SK-N-MC (cell line): ENCODE measurements around the gene KLKB1.
"Not testable (repeated sequence)": the region's sequence is repeated elsewhere in the genome, so short reads cannot be mapped to it uniquely, and the experiment has no call there.

Experiments used
- DNase-seq: peaks from one replicate; pipeline ENCODE4 v3.0.0-alpha.2; 2011; ENCODE audit warnings: low read depth, low spot score
- H3K27ac ChIP-seq: fragments of 200-600 bp; sonication (generic); 2 replicates; pipeline ENCODE4 v1.5.1; 2016; ENCODE audit warnings: mixed run types
- H3K36me3 ChIP-seq: fragments of 200-600 bp; sonication (generic); 2 replicates; pipeline ENCODE4 v1.6.1; 2017; ENCODE audit warnings: antibody characterized with exemption, low read length, mixed read lengths; ENCODE audit not compliant: insufficient read depth
- H3K4me3 ChIP-seq: fragments of 200-600 bp; sonication (generic); 2 replicates; pipeline ENCODE4 v1.5.1; 2016
- H3K9ac ChIP-seq: fragments of 200-600 bp; sonication (generic); 2 replicates; pipeline ENCODE4 v1.8.0; 2017; ENCODE audit warnings: mixed run types, mixed read lengths; ENCODE audit not compliant: insufficient read length
- H3K9me3 ChIP-seq: fragments of 200-600 bp; sonication (generic); 2 replicates; pipeline ENCODE4 v1.6.1; 2017; ENCODE audit warnings: low read depth, mild to moderate bottlenecking, antibody characterized with exemption, low read length, moderate library complexity, mixed read lengths
- EZH2 ChIP-seq: fragments of 200-600 bp; sonication (generic); IDR thresholded peaks from one replicate; pipeline ENCODE4 v1.6.1; 2017; ENCODE audit warnings: antibody characterized with exemption
- FOXP2 ChIP-seq: optimal IDR thresholded peaks from 2 replicates; pipeline ENCODE3; 2011; ENCODE audit warnings: mild to moderate bottlenecking, moderate library complexity; ENCODE audit not compliant: insufficient read depth; ENCODE audit errors: extremely low read length, control extremely low read depth
- POLR2AphosphoS5 ChIP-seq: IDR thresholded peaks from 2 replicates; pipeline ENCODE4 v1.6.1; 2012; ENCODE audit warnings: mild to moderate bottlenecking, low read depth, low read length, borderline replicate concordance

Gene KLKB1

DNA sequence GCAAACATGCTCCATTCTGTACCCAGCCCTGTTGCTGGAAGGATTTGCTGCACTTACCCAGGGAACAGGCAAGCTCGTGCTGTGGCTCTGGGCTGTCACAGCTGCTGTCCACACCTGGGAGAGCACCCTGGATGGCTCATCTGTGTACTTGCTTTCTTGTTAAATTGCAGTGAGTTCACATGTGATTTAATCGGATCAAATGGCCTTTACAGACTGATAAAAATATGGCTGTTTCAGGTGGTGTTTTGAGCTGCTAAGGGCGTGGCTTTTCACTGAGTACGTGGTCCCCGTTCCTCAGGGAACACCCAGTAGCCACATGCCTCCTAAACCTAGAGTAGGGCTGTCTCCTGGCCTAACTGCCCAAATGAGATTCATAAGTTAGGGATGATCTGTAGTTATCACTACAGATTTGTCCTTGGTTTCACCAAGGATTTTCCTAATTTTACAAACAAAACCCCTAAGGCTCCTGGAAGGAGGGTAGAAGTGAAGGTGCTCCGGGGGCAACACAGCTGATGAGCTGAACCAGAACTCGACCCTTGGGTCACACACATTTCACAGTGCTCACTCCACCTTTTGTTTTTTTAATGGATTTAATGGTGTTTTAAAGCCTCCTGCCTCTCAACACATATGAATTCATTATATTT, 13.7 kb downstream of the KLKB1 start:
- no peak for DNase-seq
- H3K9ac ChIP-seq: no peak overlapping the region
- no peak overlapping the region for H3K4me3 ChIP-seq
- H3K27ac ChIP-seq: no peak overlapping the region
- TF ChIP-seq EZH2 (no peak), FOXP2 (no peak), POLR2AphosphoS5 (no peak)
- no peaks in the 10 kb centered on the region for H3K9me3 ChIP-seq
- no peaks in the 10 kb centered on the region for H3K36me3 ChIP-seq

GRCh38 chr4:186241616-186242015, 14.3 kb downstream of the KLKB1 start:
- H3K9ac ChIP-seq: no peak overlapping the region
- no peak overlapping the region for H3K27ac ChIP-seq

GRCh38 chr4:186242031-186242430, 14.7 kb downstream of the KLKB1 start:
- H3K4me3 ChIP-seq, H3K27ac ChIP-seq, H3K9ac ChIP-seq: not testable (repeated sequence)

More at GRCh38 chr4:186241616-186242015, 14.3 kb downstream of the KLKB1 start:
- no peaks in the 10 kb centered on the region for H3K9me3 ChIP-seq
- no peak overlapping the region for H3K4me3 ChIP-seq
- TF ChIP-seq POLR2AphosphoS5 (no peak), EZH2 (no peak), FOXP2 (no peak)
- no peaks in the 10 kb centered on the region for H3K36me3 ChIP-seq
- DNase-seq: no peak

DNA sequence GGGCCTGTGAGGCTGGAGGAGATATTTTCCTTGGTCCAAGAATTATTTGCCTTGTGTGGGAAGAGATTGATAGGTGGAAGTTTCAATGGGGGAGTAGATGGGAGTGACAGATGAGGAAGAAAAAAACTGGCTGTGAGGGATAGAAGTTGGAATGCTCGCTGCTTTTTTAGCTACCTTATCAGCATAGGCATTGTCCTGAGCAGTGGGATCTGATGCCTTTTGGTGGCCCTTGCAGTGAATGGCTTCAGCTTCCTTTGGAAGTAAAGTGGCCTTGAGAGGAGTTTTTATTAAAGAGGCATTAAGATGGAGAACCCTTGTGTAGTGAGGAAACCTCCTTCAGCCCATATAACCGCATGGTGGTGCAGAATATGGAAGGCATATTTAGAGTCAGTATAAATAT, 16.0 kb downstream of the KLKB1 start:
- Histone ChIP-seq H3K36me3 (no peaks in the 10 kb centered on the region), H3K4me3 (no peak overlapping the region), H3K27ac (no peak overlapping the region), H3K9me3 (no peaks in the 10 kb centered on the region), H3K9ac (no peak overlapping the region)
- TF ChIP-seq EZH2: no peak
- TF ChIP-seq FOXP2: no peak
- TF ChIP-seq POLR2AphosphoS5: no peak
- no peak for DNase-seq

More at GRCh38 chr4:186242031-186242430, 14.7 kb downstream of the KLKB1 start:
- H3K9me3 ChIP-seq, DNase-seq, H3K36me3 ChIP-seq: not testable (repeated sequence)

- DNase-seq: no peak
- Histone ChIP-seq H3K9ac (no peak overlapping the region), H3K9me3 (no peaks in the 10 kb centered on the region), H3K4me3 (no peak overlapping the region), H3K27ac (no peak overlapping the region), H3K36me3 (no peaks in the 10 kb centered on the region)
- TF ChIP-seq EZH2 (no peak), FOXP2 (no peak), POLR2AphosphoS5 (no peak)
Observed at GRCh38 chr4:186244835-186245234, 17.5 kb downstream of the KLKB1 start.

GRCh38 chr4:186247062-186247752, 19.9 kb downstream of the KLKB1 start:
- not testable (repeated sequence) for H3K36me3 ChIP-seq, H3K27ac ChIP-seq, DNase-seq, H3K4me3 ChIP-seq, H3K9ac ChIP-seq, H3K9me3 ChIP-seq

- H3K9me3 ChIP-seq: no peaks in the 10 kb centered on the region
- H3K36me3 ChIP-seq: no peaks in the 10 kb centered on the region
- no peak overlapping the region for H3K9ac ChIP-seq
- DNase-seq: no peak
- TF ChIP-seq EZH2 (no peak), POLR2AphosphoS5 (no peak), FOXP2 (no peak)
- H3K4me3 ChIP-seq: no peak overlapping the region
- H3K27ac ChIP-seq: no peak overlapping the region
Observed at GRCh38 chr4:186248643-186249042, 21.3 kb downstream of the KLKB1 start.

DNA sequence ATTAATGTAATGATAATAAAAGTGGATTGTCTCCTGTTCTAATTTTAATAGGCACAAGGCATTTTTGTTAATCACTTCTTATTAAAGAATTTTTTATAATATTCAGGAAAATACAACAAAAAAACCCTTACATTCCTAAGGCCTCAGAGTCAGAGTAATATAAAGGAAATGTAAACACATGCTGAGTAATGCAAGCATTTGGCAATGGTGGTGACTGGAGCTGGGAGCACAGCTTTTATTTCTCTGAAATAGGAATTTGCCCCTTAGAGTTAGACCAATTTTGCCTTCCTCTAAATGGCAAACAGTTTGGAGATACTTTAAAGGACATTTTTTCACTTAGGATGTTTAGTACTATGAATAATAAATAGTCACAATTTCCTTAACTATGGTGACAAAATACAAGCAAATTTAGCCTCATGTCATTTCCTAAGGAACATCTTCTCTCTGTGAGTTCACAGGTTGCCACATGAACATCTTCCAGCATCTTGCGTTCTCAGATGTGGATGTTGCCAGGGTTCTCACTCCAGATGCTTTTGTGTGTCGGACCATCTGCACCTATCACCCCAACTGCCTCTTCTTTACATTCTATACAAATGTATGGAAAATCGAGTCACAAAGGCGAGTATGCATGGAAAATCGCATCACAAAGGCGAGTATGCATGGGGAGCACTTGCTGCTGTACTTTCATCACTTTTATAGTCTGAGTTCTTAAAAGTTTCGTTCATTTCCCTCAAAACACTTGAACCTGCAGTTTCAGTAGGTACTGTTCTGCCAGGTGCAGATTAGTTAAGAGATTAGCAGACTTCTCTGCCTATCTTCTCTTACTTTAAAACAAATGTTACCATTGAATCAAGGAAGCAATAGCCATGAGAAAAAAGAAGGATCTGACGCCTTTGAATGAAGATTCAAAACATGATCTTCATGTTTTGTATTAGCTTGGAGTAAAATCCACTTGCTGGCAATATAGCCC, 22.8 kb downstream of the KLKB1 start:
- no peaks in the 10 kb centered on the region for H3K9me3 ChIP-seq
- DNase-seq: no peak
- TF ChIP-seq FOXP2: no peak
- TF ChIP-seq EZH2: no peak
- TF ChIP-seq POLR2AphosphoS5: no peak
- H3K9ac ChIP-seq: no peak overlapping the region
- no peak overlapping the region for H3K4me3 ChIP-seq
- no peak overlapping the region for H3K27ac ChIP-seq
- no peaks in the 10 kb centered on the region for H3K36me3 ChIP-seq
